NCI-H1417 (cell line): ENCODE results near the gene KCNK1.
A peak's percentile ranks its signal among the peaks of the same experiment; 100 is the strongest.

Experiments
- DNase-seq, 3 experiments: peaks; one replicate each; lab custom pipeline; 2025; lab: John Stamatoyannopoulos, UW

KCNK1 gene

DNA sequence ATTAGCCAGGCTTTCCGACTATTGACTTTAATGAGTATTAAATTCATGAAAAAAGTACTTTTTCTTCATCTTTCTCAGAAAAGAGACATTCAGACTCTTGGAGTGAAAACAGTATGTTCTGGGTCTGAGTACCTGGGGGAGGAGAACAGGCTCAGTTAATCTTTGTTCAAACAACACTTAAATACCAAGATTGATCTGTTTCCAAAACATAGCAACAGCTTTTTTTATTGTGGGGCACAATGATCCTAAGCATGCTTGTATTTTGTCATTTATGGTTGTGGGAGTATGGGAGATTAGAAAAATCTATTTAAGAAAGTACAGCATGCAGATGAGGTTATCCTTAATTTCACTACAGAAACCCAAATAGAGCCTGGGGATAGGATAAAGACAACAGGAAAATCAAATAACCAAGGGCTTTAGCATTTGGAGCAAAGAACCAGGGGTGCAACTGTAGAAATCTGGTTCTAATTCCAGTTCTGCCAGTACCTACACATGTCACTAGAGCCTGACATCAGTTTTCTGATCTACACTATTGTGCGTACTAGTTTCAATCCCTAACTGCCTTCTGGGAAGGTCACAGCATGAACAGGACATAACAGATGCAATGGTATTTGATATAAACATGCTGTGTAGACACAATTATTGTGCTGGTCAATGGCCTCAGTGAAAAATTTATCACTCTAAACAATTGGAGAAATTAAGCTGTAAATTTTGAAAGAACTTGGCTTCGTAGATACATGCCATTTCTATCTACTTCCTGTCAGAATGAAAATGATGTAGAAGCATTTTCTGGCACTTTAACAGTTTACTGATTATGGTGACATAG is 91.2 kb downstream of the KCNK1 start:
- DNase-seq = no peak

DNA sequence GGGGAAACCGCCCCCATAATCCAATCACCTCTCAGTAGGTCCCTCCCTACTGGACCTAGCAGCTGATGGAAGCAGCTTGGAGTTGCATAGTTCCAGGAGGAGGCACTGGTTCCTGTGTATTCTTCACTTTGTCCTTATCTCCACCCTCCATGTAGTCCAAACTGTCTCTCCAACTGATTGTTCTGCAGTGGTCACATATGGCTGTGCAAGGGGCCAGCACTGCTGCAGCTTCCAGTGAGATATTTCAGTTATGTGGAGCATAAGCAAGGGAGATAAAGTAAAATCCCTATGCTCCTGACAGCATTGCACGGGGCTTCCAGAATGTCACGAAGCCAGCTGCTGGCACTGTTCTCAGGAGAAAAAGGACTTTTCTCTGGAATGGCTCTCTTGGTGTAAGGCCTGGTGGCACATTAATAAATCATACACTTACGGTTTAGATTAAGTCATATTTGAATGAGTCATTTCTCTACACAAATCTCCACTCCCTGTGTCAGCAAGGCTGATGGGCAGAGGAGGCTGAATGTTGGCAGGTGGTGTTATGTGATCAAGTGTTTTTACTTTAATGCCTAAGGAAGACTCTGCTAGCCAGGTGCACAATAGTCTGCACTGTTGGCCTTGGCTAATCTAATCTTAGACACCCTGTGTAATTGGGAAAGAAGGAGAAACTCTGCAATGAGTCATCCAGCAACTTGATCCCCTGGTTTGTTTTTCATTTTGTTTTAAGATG is 93.4 kb downstream of the KCNK1 start:
- peak; percentile 1 to 65 (median 14) for DNase-seq

DNA sequence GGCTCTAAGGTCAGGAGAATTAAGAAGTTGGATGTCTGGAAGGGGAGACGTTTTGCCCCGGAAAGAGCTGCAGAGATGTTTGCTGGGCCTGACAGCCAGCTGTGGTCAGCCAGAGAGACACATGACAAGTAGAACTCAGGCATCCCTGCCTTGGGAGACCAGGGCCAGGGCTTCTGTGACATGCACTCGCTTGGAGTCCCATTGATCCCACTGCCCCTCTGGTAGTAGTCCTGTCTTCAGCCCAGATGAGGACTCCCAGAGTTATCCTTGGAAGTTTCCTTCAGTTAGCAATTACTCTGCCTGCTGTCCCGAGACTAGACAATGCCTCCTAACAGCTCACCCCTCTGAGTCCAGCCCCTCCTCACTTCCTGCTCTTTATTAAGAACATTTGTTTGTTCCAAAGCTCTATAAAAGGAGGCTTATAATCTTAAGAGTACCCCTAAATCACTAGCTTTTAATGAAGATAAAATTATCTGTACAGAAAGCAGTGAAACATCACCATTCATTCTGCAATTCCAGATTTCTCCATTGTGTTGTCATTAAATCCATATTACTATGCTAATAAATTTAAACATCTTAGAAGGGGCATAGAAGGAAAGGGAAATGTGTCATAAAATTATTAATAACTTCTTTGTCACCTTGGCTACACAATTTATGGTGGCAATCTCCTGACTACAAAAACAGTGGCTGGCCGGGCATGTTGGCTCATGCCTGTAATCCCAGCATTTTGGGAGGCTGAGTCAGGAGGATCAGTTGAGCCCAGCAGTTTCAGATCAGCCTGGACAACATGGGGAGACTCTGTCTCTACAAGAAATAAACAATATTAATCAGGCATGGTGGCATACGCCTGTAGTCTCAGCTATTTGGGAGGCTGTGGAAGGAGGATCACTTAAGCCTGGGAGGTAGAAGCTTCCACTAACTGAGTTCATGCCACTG is 94.2 kb downstream of the KCNK1 start:
- DNase-seq = no peak

DNA sequence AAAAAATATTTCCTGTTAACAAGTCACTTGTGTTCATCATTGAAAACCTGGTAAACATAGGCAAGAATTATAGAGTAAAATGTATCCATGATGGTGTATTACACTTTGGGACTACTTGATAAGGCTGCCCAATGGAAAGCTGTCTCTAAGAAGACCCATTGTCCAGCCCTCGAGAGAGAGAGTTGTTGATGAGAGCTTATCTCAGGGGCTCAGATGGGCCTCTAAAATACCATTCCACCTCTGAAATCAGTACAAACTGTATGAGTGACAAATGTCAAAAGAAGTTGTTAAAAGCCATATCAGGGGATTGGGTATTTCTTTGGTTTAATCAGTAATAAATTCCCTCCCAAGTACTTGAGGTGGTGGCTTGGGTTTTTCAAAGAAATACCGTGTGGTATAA is 96.1 kb downstream of the KCNK1 start:
- no peak for DNase-seq

DNA sequence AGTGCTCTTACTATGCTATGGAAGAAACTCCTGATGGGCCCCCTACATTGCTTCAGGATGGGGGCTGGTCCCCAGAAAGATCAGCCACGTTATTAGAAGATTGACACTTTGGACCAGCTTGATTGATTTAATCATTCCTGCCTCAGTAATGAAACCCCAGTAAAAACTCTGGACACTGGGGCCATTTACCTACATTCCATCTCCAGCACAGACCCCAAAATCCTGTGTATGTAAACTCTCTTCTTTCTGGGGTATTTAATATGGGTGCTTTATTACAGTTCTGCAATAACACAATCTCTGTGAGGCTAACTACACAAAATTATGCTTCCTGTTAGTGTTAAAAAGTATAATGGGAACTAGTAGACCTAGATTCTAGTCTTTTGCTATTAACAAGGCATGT is 96.6 kb downstream of the KCNK1 start:
- DNase-seq = no peak

DNA sequence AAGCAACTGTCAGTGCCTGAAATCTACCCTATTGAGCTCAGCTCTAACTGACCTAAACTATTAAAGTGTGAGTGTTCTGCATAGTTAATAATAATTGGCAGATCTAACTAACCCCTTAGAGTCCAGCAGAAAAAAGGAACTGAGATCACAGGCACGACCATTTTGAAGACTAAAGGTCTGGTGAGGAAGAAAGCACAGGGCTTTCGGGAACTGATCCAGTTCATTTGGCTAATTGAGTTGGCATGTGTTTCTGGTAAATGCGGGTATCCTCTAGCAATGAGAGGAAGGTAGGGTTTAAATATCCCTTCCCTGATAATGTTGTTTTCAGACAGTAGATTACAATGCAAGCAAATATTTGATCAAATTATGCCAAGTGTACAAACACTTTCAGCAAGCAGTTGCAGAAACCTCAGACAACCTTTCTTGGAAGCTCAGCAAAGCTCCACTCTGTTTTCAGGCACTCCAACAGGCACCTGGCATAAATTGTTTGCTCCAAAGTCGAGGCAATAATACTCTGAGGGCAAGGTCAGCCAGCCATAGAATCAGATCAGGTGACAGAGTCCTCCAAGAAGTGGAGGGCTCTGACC is 100.8 kb downstream of the KCNK1 start:
- DNase-seq = peak; percentile 6 to 85 (median 63)

DNA sequence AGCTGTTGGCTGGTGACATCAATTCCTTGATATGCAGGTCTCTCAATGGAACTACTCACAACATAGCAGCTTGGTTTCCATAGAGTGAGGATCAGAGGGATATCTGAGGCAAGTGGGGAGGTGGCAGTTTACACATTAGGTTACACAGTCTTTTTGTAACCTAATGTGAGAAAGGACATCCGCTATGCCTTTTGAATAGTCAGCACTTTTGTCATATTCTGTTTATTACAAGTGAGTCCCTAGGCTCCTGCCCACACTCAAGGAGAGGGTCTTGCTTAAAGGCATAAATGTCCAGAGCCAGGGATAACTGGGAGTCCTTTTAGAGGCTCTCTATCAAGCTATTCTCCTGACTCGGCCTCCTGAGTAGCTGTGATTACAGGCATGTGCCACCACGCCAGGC is 104.2 kb downstream of the KCNK1 start:
- DNase-seq = no peak

DNA sequence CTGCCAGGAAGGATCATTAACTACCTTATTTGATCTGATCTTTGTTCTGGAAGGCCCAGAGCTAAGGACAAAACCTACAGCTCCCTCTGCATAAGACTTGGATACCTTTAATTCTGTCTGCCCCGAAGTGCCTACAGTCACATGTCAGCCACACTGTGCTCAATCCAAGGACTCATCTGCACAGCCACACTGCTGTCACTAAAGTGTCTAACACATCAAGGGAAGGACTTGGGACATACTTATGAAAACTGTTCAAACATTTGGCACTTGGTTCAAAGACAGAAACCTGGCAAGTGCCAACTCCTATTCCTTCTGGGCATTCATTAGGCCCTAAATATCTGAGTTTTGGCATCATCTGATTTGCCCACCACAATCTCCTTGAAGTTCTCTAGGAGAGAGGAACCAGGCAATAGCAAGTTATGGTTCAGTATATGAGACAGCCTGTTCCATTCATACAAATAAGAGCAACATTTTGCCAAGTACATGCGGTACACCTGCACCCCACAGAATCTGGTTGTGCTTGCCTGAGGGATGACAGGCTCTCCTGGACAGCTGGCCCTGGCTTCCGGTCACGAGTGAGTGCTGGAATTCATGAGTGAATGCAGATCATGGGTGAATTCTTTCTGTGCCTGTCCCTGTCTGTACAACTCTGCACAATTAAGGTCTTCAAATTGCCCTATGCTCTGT is 105.9 kb downstream of the KCNK1 start:
- DNase-seq = no peak

DNA sequence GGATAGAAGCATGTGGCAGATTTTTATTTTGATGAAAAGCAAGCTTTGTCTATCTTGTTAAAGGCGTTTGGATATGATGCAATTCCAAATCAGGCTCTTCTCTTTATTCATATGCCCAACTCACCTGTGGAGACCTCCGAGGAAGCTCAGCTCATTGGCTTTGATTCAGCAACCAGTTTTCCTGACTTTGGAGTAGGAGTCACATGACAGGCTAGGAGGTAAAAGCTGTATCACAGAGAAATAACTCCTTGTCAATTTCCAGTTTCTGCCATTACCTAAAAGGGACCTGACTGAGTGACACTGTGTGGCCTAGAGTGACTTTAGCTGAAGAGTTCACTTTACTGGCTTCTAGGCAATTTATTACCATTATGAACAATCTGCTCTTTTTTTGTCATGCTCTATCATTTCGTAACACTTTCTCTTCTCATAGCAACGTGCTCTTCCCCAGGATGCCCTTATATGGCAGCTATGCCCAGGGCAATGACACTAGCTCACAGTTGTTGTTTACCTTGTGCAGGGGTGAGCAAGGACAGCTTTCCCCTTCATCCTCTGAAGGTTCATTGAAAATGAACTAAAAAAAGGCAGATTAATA is 107.2 kb downstream of the KCNK1 start:
- DNase-seq = peak in 2 of 3 experiments; percentile 27 to 59
